H1 (cell line): Measurements from ENCODE around the gene GUF1. TPM values are rescaled to one million over a fixed set of nuclear protein-coding genes. Genes with fewer than 3 reads are reported as not detected.

Source experiments
- CTCF ChIA-PET: fragments of 300-600 bp; sonication (Branson Sonifier 250); formaldehyde crosslinking; loops from one replicate; lab custom pipeline; 2021; ENCODE audit not compliant: partially characterized antibody; lab: Charles Lee
- POLR2A ChIA-PET: fragments of 300-600 bp; sonication (Branson Sonifier 250); formaldehyde crosslinking; loops from one replicate; lab custom pipeline; 2021; ENCODE audit warnings: inconsistent platforms; ENCODE audit not compliant: partially characterized antibody; lab: Charles Lee
- DNase-seq, 2 experiments: peaks; one replicate each; pipeline versions ENCODE4 v3.0.0 to v3.0.0-alpha.2; 2010 to 2022; ENCODE audit warnings: low spot score in 2 of 2, low read depth in 1 of 2, mixed read lengths in 1 of 2
- FAIRE-seq: peaks from 2 replicates; lab custom pipeline; 2011; peaks lifted over from hg19 to GRCh38; lab: Jason Lieb, UNC
- H2AFZ ChIP-seq: 2 replicates; pipeline ENCODE4 v1.8.1; 2012; ENCODE audit warnings: low read length, inconsistent platforms
- H2AK5ac ChIP-seq: 2 replicates; pipeline ENCODE4 v1.6.1; 2013; ENCODE audit warnings: low read depth, low read length
- H2BK120ac ChIP-seq: replicated peaks from 2 replicates; pipeline ENCODE3; 2013; ENCODE audit warnings: low read depth, low read length, inconsistent platforms
- H2BK12ac ChIP-seq: 2 replicates; pipeline ENCODE4 v1.6.1; 2013; ENCODE audit warnings: low read depth, low read length
- H2BK15ac ChIP-seq: 2 replicates; pipeline ENCODE4 v1.6.1; 2013; ENCODE audit warnings: low read length
- H2BK20ac ChIP-seq: 2 replicates; pipeline ENCODE4 v1.6.1; 2013; ENCODE audit warnings: low read length
- H2BK5ac ChIP-seq: 2 replicates; pipeline ENCODE4 v1.6.1; 2013; ENCODE audit warnings: low read depth, low read length
- H3K14ac ChIP-seq: 2 replicates; pipeline ENCODE4 v1.6.1; 2013; ENCODE audit warnings: inconsistent platforms; ENCODE audit not compliant: insufficient read length
- H3K18ac ChIP-seq: 2 replicates; pipeline ENCODE4 v1.6.1; 2013; ENCODE audit warnings: low read length; ENCODE audit errors: extremely low read depth
- H3K23ac ChIP-seq: 2 replicates; pipeline ENCODE4 v1.6.1; 2013; ENCODE audit warnings: inconsistent platforms; ENCODE audit not compliant: insufficient read length
- H3K23me2 ChIP-seq: 2 replicates; pipeline ENCODE4 v1.6.1; 2013; ENCODE audit warnings: low read depth, low read length
- H3K27ac ChIP-seq: 2 replicates; pipeline ENCODE4 v1.6.1; 2011; ENCODE audit warnings: low read depth, low read length, inconsistent platforms
- H3K27me3 ChIP-seq, 4 experiments: replicated peaks in 1 of 4; 1 replicate in 1 of 4; 2 replicates in 3 of 4; pipeline versions ENCODE4 v1.6.1 to v1.8.1; 2011 to 2013; ENCODE audit warnings: low read length in 3 of 4, mild to moderate bottlenecking in 3 of 4, inconsistent platforms in 2 of 4, mixed read lengths in 2 of 4, moderate library complexity in 1 of 4; ENCODE audit not compliant: control insufficient read depth in 3 of 4, insufficient read depth in 3 of 4; ENCODE audit errors: extremely low read depth in 1 of 4
- H3K36me3 ChIP-seq, 4 experiments: 2 replicates each; pipeline versions ENCODE4 v1.6.1 to v1.8.1; 2011 to 2013; ENCODE audit warnings: mild to moderate bottlenecking in 4 of 4, low read length in 3 of 4, moderate library complexity in 2 of 4, control low read depth in 1 of 4, inconsistent platforms in 1 of 4; ENCODE audit not compliant: insufficient read depth in 4 of 4, control insufficient read depth in 2 of 4
- H3K4ac ChIP-seq: replicated peaks from 2 replicates; pipeline ENCODE3; 2013; ENCODE audit warnings: low read length, low read depth, mixed read lengths, inconsistent platforms; ENCODE audit not compliant: insufficient read length
- H3K4me1 ChIP-seq, 4 experiments: replicated peaks in 1 of 4; 1 replicate in 1 of 4; 2 replicates in 3 of 4; pipeline versions ENCODE4 v1.6.1 to v1.8.1; 2011 to 2013; ENCODE audit warnings: low read length in 3 of 4, inconsistent platforms in 2 of 4, mixed read lengths in 1 of 4; ENCODE audit not compliant: insufficient read depth in 4 of 4, control insufficient read depth in 3 of 4
- H3K4me2 ChIP-seq, 2 experiments: 2 replicates each; pipeline versions ENCODE4 v1.6.1 to v1.8.1; 2011 to 2013; ENCODE audit warnings: low read depth in 2 of 2, low read length in 2 of 2, control low read depth in 1 of 2, inconsistent platforms in 1 of 2, mild to moderate bottlenecking in 1 of 2; ENCODE audit not compliant: insufficient read depth in 1 of 2
- H3K4me3 ChIP-seq, 4 experiments: fragments of 200-600, 300-600 bp in 1 of 4; sonication (generic), shearing (Covaris generic), sonication (Bioruptor Twin) in 1 of 4; 2 replicates each; pipeline versions ENCODE4 v1.5.1 to v1.8.1; 2011 to 2016; ENCODE audit warnings: low read length in 4 of 4, low read depth in 3 of 4, control low read depth in 2 of 4, inconsistent platforms in 2 of 4, mild to moderate bottlenecking in 2 of 4, mixed read lengths in 1 of 4, moderate library complexity in 1 of 4; ENCODE audit not compliant: insufficient read depth in 2 of 4; ENCODE audit errors: extremely low read depth in 1 of 4
- H3K56ac ChIP-seq: replicated peaks from 2 replicates; pipeline ENCODE3; 2013; ENCODE audit warnings: low read depth, mild to moderate bottlenecking, mixed read lengths, low read length, inconsistent platforms; ENCODE audit not compliant: insufficient read length
- H3K79me1 ChIP-seq: 2 replicates; pipeline ENCODE4 v1.6.1; 2013; ENCODE audit warnings: low read depth, low read length, control low read depth
- H3K79me2 ChIP-seq, 2 experiments: 2 replicates each; pipeline versions ENCODE4 v1.6.1 to v1.8.1; 2012 to 2013; ENCODE audit warnings: low read length in 2 of 2, mild to moderate bottlenecking in 2 of 2, inconsistent platforms in 1 of 2; ENCODE audit not compliant: insufficient read depth in 2 of 2, control insufficient read depth in 1 of 2
- H3K9ac ChIP-seq, 4 experiments: replicated peaks in 1 of 4; 1 replicate in 1 of 4; 2 replicates in 3 of 4; pipeline versions ENCODE4 v1.6.1 to v1.8.1; 2011 to 2013; ENCODE audit warnings: low read depth in 3 of 4, low read length in 3 of 4, control low read depth in 2 of 4, mild to moderate bottlenecking in 2 of 4, moderate library complexity in 2 of 4, inconsistent platforms in 1 of 4; ENCODE audit errors: extremely low read depth in 1 of 4
- H3K9me3 ChIP-seq, 2 experiments: 2 replicates each; pipeline versions ENCODE4 v1.6.1 to v1.8.1; 2012 to 2013; ENCODE audit warnings: mild to moderate bottlenecking in 2 of 2, moderate library complexity in 2 of 2, control low read depth in 1 of 2, inconsistent platforms in 1 of 2, low read depth in 1 of 2, low read length in 1 of 2, mixed read lengths in 1 of 2; ENCODE audit not compliant: insufficient read depth in 2 of 2
- H4K20me1 ChIP-seq, 2 experiments: replicated peaks in 1 of 2; 2 replicates each; pipeline versions ENCODE3 to v1.8.1; 2011 to 2013; ENCODE audit warnings: inconsistent platforms in 2 of 2, low read length in 2 of 2, mild to moderate bottlenecking in 1 of 2; ENCODE audit not compliant: insufficient read depth in 2 of 2, control insufficient read depth in 1 of 2
- H4K5ac ChIP-seq: 2 replicates; pipeline ENCODE4 v1.6.1; 2013; ENCODE audit warnings: low read length, low read depth, mixed read lengths, inconsistent platforms; ENCODE audit not compliant: insufficient read length
- H4K8ac ChIP-seq: 2 replicates; pipeline ENCODE4 v1.8.0; 2013; ENCODE audit warnings: mild to moderate bottlenecking, moderate library complexity, low read length, inconsistent platforms; ENCODE audit not compliant: insufficient read depth; ENCODE audit errors: extremely low read depth
- H4K91ac ChIP-seq: replicated peaks from 2 replicates; pipeline ENCODE3; 2013; ENCODE audit warnings: low read length, mixed read lengths, inconsistent platforms; ENCODE audit not compliant: insufficient read length
- HDAC2 ChIP-seq, 2 experiments: fragments of 300-600 bp in 1 of 2; sonication (generic) in 1 of 2; IDR thresholded peaks; 2 replicates each; pipeline ENCODE4 v1.6.1; 2011 to 2012; ENCODE audit warnings: low read depth in 2 of 2, low read length in 2 of 2, mild to moderate bottlenecking in 2 of 2, moderate library complexity in 2 of 2, borderline replicate concordance in 1 of 2, inconsistent platforms in 1 of 2
- RAD21 ChIP-seq, 2 experiments: IDR thresholded peaks in 1 of 2; conservative IDR thresholded peaks in 1 of 2; 2 replicates each; pipeline ENCODE4 v1.6.1; 2011; ENCODE audit warnings: low read depth in 2 of 2, low read length in 2 of 2, improper control_type of control experiment in 1 of 2, inconsistent platforms in 1 of 2, mild to moderate bottlenecking in 1 of 2, moderate library complexity in 1 of 2
- RBBP5 ChIP-seq: IDR thresholded peaks from 2 replicates; pipeline ENCODE4 v1.7.1; 2012; ENCODE audit warnings: low read depth, mild to moderate bottlenecking, inconsistent platforms, low read length, moderate library complexity, borderline replicate concordance
- SAP30 ChIP-seq: fragments of 300-600 bp; sonication (generic); IDR thresholded peaks from 2 replicates; pipeline ENCODE4 v1.7.1; 2012; ENCODE audit warnings: low read length, moderate library complexity, mild to moderate bottlenecking, inconsistent platforms; ENCODE audit not compliant: insufficient read depth, insufficient replicate concordance
- SIX5 ChIP-seq: IDR thresholded peaks from 2 replicates; pipeline ENCODE4 v1.6.1; 2011; ENCODE audit warnings: mild to moderate bottlenecking, low read depth, low read length
- WGBS, 2 experiments: shearing (Covaris generic) in 1 of 2; methylation state at CpG; one replicate each; pipeline versions ENCODE4 v1.1.6 to v1.1.7; 2013 to 2015; ENCODE audit warnings: low lambda C conversion rate in 2 of 2, mixed read lengths in 2 of 2, inconsistent platforms in 1 of 2, low coverage in 1 of 2, missing lambda C conversion rate in 1 of 2; ENCODE audit not compliant: insufficient replicate concordance in 2 of 2, insufficient coverage in 1 of 2, insufficient read length in 1 of 2; ENCODE audit errors: extremely low coverage in 1 of 2, missing lambda C conversion rate in 1 of 2; 5-methylcytosine and 5-hydroxymethylcytosine counted together
- polyA plus RNA-seq, 7 experiments: library from polyadenylated mRNA; depleted of rRNA in 3 of 7; stranded (reverse) in 5 of 7; unstranded in 2 of 7; fragments of >200 nt in 5 of 7; fragments of 200-250 nt in 2 of 7; gene quantifications; 1 replicate in 5 of 7; 2 replicates in 1 of 7; 4 replicates in 1 of 7; pipeline versions ENCODE4 v1.2.1 to v1.2.3, GENCODE V29; 2011 to 2013; ENCODE audit warnings: missing spikeins in 2 of 7, mixed read lengths in 2 of 7
- total RNA-seq: library from RNA; stranded (reverse); fragmentation: NEBNext Ultra II Directional; extraction: Animal tissue kit (Norgen Biotek cat#: 25700); gene quantifications from 2 replicates; pipeline ENCODE4 v1.2.1, GENCODE V29; 2021

Gene GUF1
- total and polyA plus RNA-seq, 2 of the 8 experiments (the other 6 are each of a cell fraction or from before 2014, with no cell fraction given), result 14.8 to 30.6 TPM

- WGBS, 2 experiments, result 91% methylated on average over 8 of the region's 8 CpGs; no CpG with 5 or more reads in 1 of the 2 experiments
- H3K27ac ChIP-seq, result no peak overlapping the region
- no peak overlapping the region for H3K56ac ChIP-seq
- H3K79me1 ChIP-seq, result no peaks in the 10 kb centered on the region
- no peak for TF ChIP-seq RAD21 (IDR thresholded peaks at IDR 0.05 in 1 of 2, conservative IDR thresholded peaks at IDR 0.05 in 1 of 2; ENCODE audit: low read depth in 2 of 2, low read length in 2 of 2)
- TF ChIP-seq RBBP5, result no peak
- no peak for TF ChIP-seq HDAC2 (IDR thresholded peaks at IDR 0.05; ENCODE audit: borderline replicate concordance in 1 of 2, low read depth in 2 of 2, low read length in 2 of 2)
- no peak for TF ChIP-seq SAP30
- TF ChIP-seq SIX5, result no peak
- no peak overlapping the region for H3K4me2 ChIP-seq
- ChIA-PET CTCF (interaction anchor here (0.6 to 1.0 kb wide), 2 partner anchors 77 to 138 kb away, joined by 3 to 4 read pairs; no protein-coding TSS in a partner anchor), POLR2A (no interaction called here)
- no peaks in the 10 kb centered on the region for H3K36me3 ChIP-seq
- H4K91ac ChIP-seq, result no peak overlapping the region
- no peak overlapping the region for H2BK5ac ChIP-seq
- no peak overlapping the region for H3K4ac ChIP-seq
- H2BK20ac ChIP-seq, result no peak overlapping the region
- H3K23me2 ChIP-seq, result no peaks in the 10 kb centered on the region
- H2AFZ ChIP-seq, result no peak overlapping the region
- FAIRE-seq, result no peak
- H3K4me3 ChIP-seq, result no peak overlapping the region
- no peaks in the 10 kb centered on the region for H3K27me3 ChIP-seq
- no peaks in the 10 kb centered on the region for H3K9me3 ChIP-seq
- no peak overlapping the region for H4K5ac ChIP-seq
- no peak overlapping the region for H3K9ac ChIP-seq
- H2BK12ac ChIP-seq, result no peak overlapping the region
- no peak overlapping the region for H2BK15ac ChIP-seq
- no peak overlapping the region for H3K18ac ChIP-seq
- DNase-seq, result no peak
- no peak overlapping the region for H4K8ac ChIP-seq
- H3K4me1 ChIP-seq, result no peaks in the 10 kb centered on the region
- H3K79me2 ChIP-seq, result no peaks in the 10 kb centered on the region
- H3K23ac ChIP-seq, result no peak overlapping the region
- no peak overlapping the region for H3K14ac ChIP-seq
- H4K20me1 ChIP-seq, result no peaks in the 10 kb centered on the region
- no peak overlapping the region for H2BK120ac ChIP-seq
- no peak overlapping the region for H2AK5ac ChIP-seq
Observed at GRCh38 chr4:44632733-44633132, 45.5 kb upstream of the GUF1 start.
